GM12878 (cell line): Measurements from ENCODE around the gene DISC1. TPM values are rescaled to one million over a fixed set of nuclear protein-coding genes. Genes with fewer than 3 reads are reported as not detected.

Experiments used
- ATAC-seq: fragments of 200-7000 bp; cut with Tn5 transposase; 3 replicates; pipeline ENCODE4 v1.9.1; 2020; ENCODE audit warnings: mild to moderate bottlenecking, moderate library complexity
- BruUV-seq: library from RNA; stranded (reverse); fragments of 400-500 nt; replicated peaks from 2 replicates; lab custom pipeline; 2021; lab: Mats Ljungman, UMichigan
- CTCF ChIA-PET: fragments of 300-600 bp; sonication (Branson Sonifier 250); formaldehyde crosslinking; extraction: SDS; loops from one replicate; lab custom pipeline; 2021; ENCODE audit warnings: inconsistent platforms; lab: Yijun Ruan, JAX
- POLR2A ChIA-PET: fragments of 350-600 bp; formaldehyde crosslinking; extraction: SDS; loops from one replicate; lab custom pipeline; 2021; ENCODE audit warnings: inconsistent platforms; lab: Charles Lee
- RAD21 ChIA-PET: fragments of 300-600 bp; sonication (Branson Sonifier 250); formaldehyde crosslinking; loops from one replicate; lab custom pipeline; 2023; ENCODE audit warnings: antibody characterized with exemption; ENCODE audit not compliant: unreplicated experiment; lab: Charles Lee
- SMC1A ChIA-PET: fragments of 300-600 bp; sonication (Branson Sonifier 250); formaldehyde crosslinking; loops from one replicate; lab custom pipeline; 2023; ENCODE audit not compliant: unreplicated experiment, uncharacterized antibody; lab: Charles Lee
- DNase-seq: peaks from one replicate; pipeline ENCODE4 v3.0.0-alpha.2; 2011; ENCODE audit warnings: low read depth, low spot score
- FAIRE-seq: peaks from 3 replicates; lab custom pipeline; 2011; peaks lifted over from hg19 to GRCh38; lab: Jason Lieb, UNC
- H2AFZ ChIP-seq: 2 replicates; pipeline ENCODE4 v1.6.0; 2011; ENCODE audit warnings: low read depth, low read length, control low read depth; ENCODE audit not compliant: control insufficient read depth
- H3K27ac ChIP-seq: 2 replicates; pipeline ENCODE4 v1.5.1; 2011; ENCODE audit warnings: control low read depth; ENCODE audit not compliant: control insufficient read depth, insufficient read depth
- H3K27me3 ChIP-seq, 2 experiments: replicated peaks in 1 of 2; 2 replicates each; pipeline versions ENCODE4 v1.6.0 to v1.6.1; 2011; ENCODE audit warnings: low read length in 1 of 2; ENCODE audit not compliant: control insufficient read depth in 2 of 2, insufficient read depth in 2 of 2
- H3K36me3 ChIP-seq, 2 experiments: 2 replicates each; pipeline ENCODE4 v1.5.1; 2011; ENCODE audit warnings: low read length in 1 of 2; ENCODE audit not compliant: control insufficient read depth in 2 of 2, insufficient read depth in 2 of 2
- H3K4me1 ChIP-seq: 2 replicates; pipeline ENCODE4 v1.6.1; 2011; ENCODE audit warnings: mild to moderate bottlenecking, low read length, moderate library complexity, mixed read lengths; ENCODE audit not compliant: control insufficient read depth, insufficient read depth
- H3K4me2 ChIP-seq: 2 replicates; pipeline ENCODE4 v1.6.0; 2011; ENCODE audit warnings: control low read depth; ENCODE audit not compliant: control insufficient read depth, insufficient read depth
- H3K4me3 ChIP-seq: fragments of 200-600 bp; sonication (generic); 2 replicates; pipeline ENCODE4 v1.5.1; 2016
- H3K79me2 ChIP-seq: 2 replicates; pipeline ENCODE4 v1.6.0; 2011; ENCODE audit warnings: low read length; ENCODE audit not compliant: control insufficient read depth, insufficient read depth
- H3K9ac ChIP-seq: 2 replicates; pipeline ENCODE4 v1.8.0; 2011; ENCODE audit warnings: low read length, control low read depth, mixed read lengths; ENCODE audit not compliant: control insufficient read depth, insufficient read depth
- H3K9me3 ChIP-seq: replicated peaks from 3 replicates; pipeline ENCODE4 v1.5.1; 2011; ENCODE audit warnings: mild to moderate bottlenecking, low read length; ENCODE audit not compliant: control insufficient read depth, insufficient read depth
- H4K20me1 ChIP-seq: 2 replicates; pipeline ENCODE4 v1.6.0; 2011; ENCODE audit not compliant: control insufficient read depth, insufficient read depth
- POU2F2 ChIP-seq: IDR thresholded peaks from 3 replicates; pipeline ENCODE4 v1.6.1; 2011; ENCODE audit warnings: low read depth, mild to moderate bottlenecking, low read length, borderline replicate concordance
- RAD21 ChIP-seq: IDR thresholded peaks from 2 replicates; pipeline ENCODE4 v1.6.1; 2011; ENCODE audit warnings: mild to moderate bottlenecking, low read depth, low read length, moderate library complexity; ENCODE audit not compliant: insufficient read depth
- ZNF274 ChIP-seq: IDR thresholded peaks from one replicate; pipeline ENCODE4 v1.8.0; 2011; ENCODE audit not compliant: insufficient read length, insufficient read depth
- ZNF384 ChIP-seq: IDR thresholded peaks from 2 replicates; pipeline ENCODE4 v1.6.1; 2012; ENCODE audit warnings: low read depth, mild to moderate bottlenecking, low read length, improper control_type of control experiment, borderline replicate concordance
- WGBS: methylation state at CpG from one replicate; pipeline ENCODE4 v1.1.6; 2016; ENCODE audit warnings: low lambda C conversion rate; ENCODE audit not compliant: insufficient replicate concordance, insufficient coverage; ENCODE audit errors: missing lambda C conversion rate; 5-methylcytosine and 5-hydroxymethylcytosine counted together
- in situ Hi-C: fragments of 300-500 bp; cut with MboI; formaldehyde crosslinking; loops from 9 replicates; pipeline ENCODE4 v1.14.3; 2018; ENCODE audit warnings: mixed read lengths
- intact Hi-C: fragments of 100-400 bp; cut with micrococcal nuclease; formaldehyde crosslinking; loops from one replicate; pipeline ENCODE4 v1.14.2; 2022; ENCODE audit not compliant: unreplicated experiment
- polyA plus RNA-seq, 11 experiments: library from polyadenylated mRNA; depleted of rRNA in 4 of 11; unstranded in 6 of 11; stranded (reverse) in 5 of 11; fragments of >200 nt; fragmentation: Nextera tagmentation in 4 of 11; fragmentation: Illumina TruSeq in 1 of 11; extraction: Ambion mirVana in 4 of 11; extraction: Trizol in 1 of 11; gene quantifications; 1 replicate in 1 of 11; 2 replicates in 10 of 11; pipeline versions ENCODE4 v1.2.1 to v1.2.3, GENCODE V29; 2011 to 2016; ENCODE audit warnings: inconsistent platforms in 2 of 11, missing spikeins in 2 of 11, low read depth in 1 of 11
- total RNA-seq, 4 experiments: library from RNA; depleted of rRNA in 3 of 4; stranded (reverse); fragments of >200 nt in 3 of 4; fragmentation: Illumina TruSeq in 1 of 4; extraction: Trizol in 1 of 4; gene quantifications; 2 replicates each; pipeline versions ENCODE4 v1.2.1 to v1.2.3, GENCODE V29; 2013 to 2021
- TF ChIP-seq, protein P1 (sequence below), 3 experiments: IDR thresholded peaks in 2 of 3; conservative IDR thresholded peaks in 1 of 3; 2 replicates each; pipeline ENCODE4 v1.5.1; 2011; ENCODE audit warnings: low read depth in 3 of 3, low read length in 3 of 3, mild to moderate bottlenecking in 3 of 3, control low read depth in 2 of 3, moderate library complexity in 2 of 3, inconsistent platforms in 1 of 3, mixed read lengths in 1 of 3; ENCODE audit not compliant: control insufficient read depth in 2 of 3, insufficient read depth in 1 of 3; ENCODE audit errors: extremely low read depth in 1 of 3

DISC1 gene
- total and polyA plus RNA-seq, 10 of the 15 experiments (the other 5 are each of a cell fraction or from before 2014, with no cell fraction given) = 0.05 to 0.72 (median 0.19) TPM; not detected in 1

DNA sequence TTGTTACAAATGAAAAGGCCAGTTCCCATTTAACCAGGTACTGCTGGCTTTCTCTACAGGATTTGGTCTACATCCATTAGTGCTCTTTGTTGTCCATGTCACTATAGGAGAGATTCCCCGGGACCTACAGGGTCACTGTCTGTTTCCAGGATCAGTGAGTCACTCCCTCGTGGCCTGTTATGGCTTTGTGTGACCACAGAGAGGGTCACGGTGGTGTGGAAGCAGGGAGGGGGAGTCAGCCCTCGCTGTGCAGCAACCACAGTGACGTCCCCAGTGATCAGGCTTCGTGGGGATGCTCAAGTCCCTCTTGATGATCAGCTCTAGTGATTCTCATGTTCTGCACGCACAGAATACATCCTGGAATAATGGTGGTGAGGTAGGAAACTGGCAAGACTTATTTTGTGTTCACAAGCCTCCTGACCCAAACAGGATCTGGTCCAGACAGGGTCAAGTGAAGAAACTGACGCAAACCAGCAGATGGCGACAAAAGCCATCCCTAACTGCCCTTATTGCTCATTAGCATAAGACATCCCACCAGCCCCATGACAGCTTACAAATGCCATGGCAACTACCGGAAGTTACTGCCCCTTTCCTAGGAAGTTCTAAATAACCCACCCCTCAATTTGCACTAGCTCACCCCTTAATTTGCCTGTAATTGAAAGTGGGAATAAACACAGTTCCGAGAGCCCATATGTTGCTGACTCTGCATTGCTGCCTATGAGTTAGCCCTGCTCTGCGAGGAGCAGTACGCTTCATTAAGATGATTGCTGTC, 98.5 kb downstream of the DISC1 start:
- no peak overlapping the region for H2AFZ ChIP-seq
- ChIA-PET POLR2A (no interaction called here), CTCF (no interaction called here), RAD21 (no interaction called here), SMC1A (interaction anchor here (0.6 kb wide), 1 partner anchor 368 kb away, joined by 3 read pairs; no protein-coding TSS in a partner anchor)
- intact Hi-C loops = no loop called here
- no TSS peak for BruUV-seq
- DNase-seq (no peak), FAIRE-seq (peak; percentile 89), ATAC-seq (peak; percentile 89)
- H3K4me1 ChIP-seq = no peaks in the 10 kb centered on the region
- H3K9ac ChIP-seq = no peak overlapping the region
- H3K79me2 ChIP-seq = no peaks in the 10 kb centered on the region
- H3K4me3 ChIP-seq = no peak overlapping the region
- no peak overlapping the region for H3K4me2 ChIP-seq
- H3K27me3 ChIP-seq = no peaks in the 10 kb centered on the region
- no peaks in the 10 kb centered on the region for H3K9me3 ChIP-seq
- TF ChIP-seq POU2F2 (peak; percentile 36; the same call in 1 of the 3 replicates), ZNF274 (no peak), RAD21 (peak; percentile 25; the same call in 1 of the 2 replicates), ZNF384 (no peak)
- TF ChIP-seq, protein P1, sequence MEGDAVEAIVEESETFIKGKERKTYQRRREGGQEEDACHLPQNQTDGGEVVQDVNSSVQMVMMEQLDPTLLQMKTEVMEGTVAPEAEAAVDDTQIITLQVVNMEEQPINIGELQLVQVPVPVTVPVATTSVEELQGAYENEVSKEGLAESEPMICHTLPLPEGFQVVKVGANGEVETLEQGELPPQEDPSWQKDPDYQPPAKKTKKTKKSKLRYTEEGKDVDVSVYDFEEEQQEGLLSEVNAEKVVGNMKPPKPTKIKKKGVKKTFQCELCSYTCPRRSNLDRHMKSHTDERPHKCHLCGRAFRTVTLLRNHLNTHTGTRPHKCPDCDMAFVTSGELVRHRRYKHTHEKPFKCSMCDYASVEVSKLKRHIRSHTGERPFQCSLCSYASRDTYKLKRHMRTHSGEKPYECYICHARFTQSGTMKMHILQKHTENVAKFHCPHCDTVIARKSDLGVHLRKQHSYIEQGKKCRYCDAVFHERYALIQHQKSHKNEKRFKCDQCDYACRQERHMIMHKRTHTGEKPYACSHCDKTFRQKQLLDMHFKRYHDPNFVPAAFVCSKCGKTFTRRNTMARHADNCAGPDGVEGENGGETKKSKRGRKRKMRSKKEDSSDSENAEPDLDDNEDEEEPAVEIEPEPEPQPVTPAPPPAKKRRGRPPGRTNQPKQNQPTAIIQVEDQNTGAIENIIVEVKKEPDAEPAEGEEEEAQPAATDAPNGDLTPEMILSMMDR (IDR thresholded peaks at IDR 0.05 in 2 of 3, conservative IDR thresholded peaks at IDR 0.05 in 1 of 3; ENCODE audit: control insufficient read depth in 2 of 3, extremely low read depth in 1 of 3, insufficient read depth in 1 of 3, low read depth in 3 of 3, low read length in 3 of 3) = peak; percentile 34 to 53 (median 37); a peak in 5 of 6 replicates
- no peaks in the 10 kb centered on the region for H3K36me3 ChIP-seq
- 43% methylated on average over 13 of the region's 13 CpGs for WGBS
- no peaks in the 10 kb centered on the region for H4K20me1 ChIP-seq
- H3K27ac ChIP-seq = no peak overlapping the region
- in situ Hi-C loops = no loop called here
